GM10248 (cell line): ENCODE measurements around the gene TAF13.

Experiments
- CTCF ChIA-PET: fragments of 300-600 bp; sonication (Branson Sonifier 250); formaldehyde crosslinking; extraction: SDS; loops from one replicate; lab custom pipeline; 2021; ENCODE audit warnings: antibody characterized with exemption; lab: Yijun Ruan, JAX
- POLR2A ChIA-PET: fragments of 350-650 bp; sonication (Branson Sonifier 250); formaldehyde crosslinking; extraction: SDS; loops from one replicate; lab custom pipeline; 2020; ENCODE audit warnings: antibody characterized with exemption; lab: Yijun Ruan, JAX
- DNase-seq: peaks from one replicate; pipeline ENCODE4 v3.0.0; 2012; ENCODE audit errors: extremely low spot score
- TF ChIP-seq, protein P1 (sequence below): IDR thresholded peaks from 2 replicates; pipeline ENCODE4 v1.5.1; 2012; ENCODE audit warnings: mild to moderate bottlenecking, low read depth; ENCODE audit errors: extremely low read depth, missing control alignments, control extremely low read depth

Gene TAF13

DNA sequence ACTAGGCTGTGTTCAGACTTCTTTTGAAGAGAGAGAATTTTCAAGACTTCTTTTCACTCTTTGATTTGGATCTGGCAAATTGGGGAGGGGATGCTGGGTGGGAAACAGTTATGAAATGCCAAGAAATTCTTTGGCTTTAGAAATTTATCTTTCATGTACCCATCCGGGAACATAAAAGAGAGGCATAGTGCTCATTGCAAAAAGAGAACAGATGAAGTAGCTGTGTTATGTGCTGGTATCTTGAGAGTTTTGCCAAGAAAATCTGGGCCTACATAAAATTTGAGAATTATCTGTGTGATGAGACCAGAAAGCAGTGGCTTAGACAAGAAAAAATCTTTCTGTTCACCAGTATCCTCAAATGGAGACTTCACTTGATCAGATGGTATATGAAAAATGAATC, 19.1 kb upstream of the TAF13 start:
- DNase-seq = no peak
- CTCF ChIA-PET = no interaction called here
- TF ChIP-seq, protein P1, sequence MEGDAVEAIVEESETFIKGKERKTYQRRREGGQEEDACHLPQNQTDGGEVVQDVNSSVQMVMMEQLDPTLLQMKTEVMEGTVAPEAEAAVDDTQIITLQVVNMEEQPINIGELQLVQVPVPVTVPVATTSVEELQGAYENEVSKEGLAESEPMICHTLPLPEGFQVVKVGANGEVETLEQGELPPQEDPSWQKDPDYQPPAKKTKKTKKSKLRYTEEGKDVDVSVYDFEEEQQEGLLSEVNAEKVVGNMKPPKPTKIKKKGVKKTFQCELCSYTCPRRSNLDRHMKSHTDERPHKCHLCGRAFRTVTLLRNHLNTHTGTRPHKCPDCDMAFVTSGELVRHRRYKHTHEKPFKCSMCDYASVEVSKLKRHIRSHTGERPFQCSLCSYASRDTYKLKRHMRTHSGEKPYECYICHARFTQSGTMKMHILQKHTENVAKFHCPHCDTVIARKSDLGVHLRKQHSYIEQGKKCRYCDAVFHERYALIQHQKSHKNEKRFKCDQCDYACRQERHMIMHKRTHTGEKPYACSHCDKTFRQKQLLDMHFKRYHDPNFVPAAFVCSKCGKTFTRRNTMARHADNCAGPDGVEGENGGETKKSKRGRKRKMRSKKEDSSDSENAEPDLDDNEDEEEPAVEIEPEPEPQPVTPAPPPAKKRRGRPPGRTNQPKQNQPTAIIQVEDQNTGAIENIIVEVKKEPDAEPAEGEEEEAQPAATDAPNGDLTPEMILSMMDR = no peak
- POLR2A ChIA-PET = no interaction called here

DNA sequence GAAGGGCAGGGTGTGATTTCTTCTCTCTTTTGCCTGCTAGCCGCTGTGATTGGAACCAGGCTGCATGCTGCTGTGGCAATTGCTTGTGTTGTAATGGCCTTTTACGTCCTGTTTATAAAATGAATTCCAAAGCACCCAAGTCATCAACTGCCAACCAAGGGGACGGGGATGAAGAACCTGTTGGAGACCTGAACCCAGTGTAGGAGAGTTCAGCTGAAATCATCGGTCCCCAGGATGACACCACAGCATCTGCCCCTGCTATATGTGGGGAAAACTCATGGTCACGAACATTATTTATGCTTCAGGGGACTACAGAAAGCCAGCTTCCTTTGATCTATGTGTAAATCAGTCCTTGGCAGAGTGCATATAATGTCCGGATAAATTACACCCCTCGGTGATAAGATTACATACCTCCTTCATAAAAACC, 18.6 kb upstream of the TAF13 start:
- ChIA-PET CTCF (no interaction called here), POLR2A (no interaction called here)
- DNase-seq = no peak
- TF ChIP-seq, protein P1 = no peak

DNA sequence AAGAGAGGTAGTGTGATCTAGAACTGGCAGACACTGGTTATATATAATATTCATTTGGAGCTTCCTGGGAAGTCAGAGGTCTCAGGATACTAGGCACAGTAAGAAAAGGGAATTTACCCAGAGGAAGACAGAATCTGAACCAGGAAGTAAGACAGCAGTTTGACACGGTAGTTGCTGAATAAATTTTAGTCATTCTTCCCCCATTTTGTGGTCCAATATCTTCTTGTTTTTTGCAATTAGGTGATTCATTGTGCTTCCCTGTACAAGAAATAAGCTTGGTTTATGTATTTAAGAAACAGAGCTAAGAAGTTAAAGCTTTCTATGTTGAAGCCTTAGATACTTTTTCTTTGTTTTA, 16.0 kb upstream of the TAF13 start:
- CTCF ChIA-PET = interaction anchor here (0.9 to 3.9 kb wide), 5 partner anchors 8 to 50 kb away, joined by 3 to 23 read pairs (median 5); partner anchors contain the start of gene WDR47

DNA sequence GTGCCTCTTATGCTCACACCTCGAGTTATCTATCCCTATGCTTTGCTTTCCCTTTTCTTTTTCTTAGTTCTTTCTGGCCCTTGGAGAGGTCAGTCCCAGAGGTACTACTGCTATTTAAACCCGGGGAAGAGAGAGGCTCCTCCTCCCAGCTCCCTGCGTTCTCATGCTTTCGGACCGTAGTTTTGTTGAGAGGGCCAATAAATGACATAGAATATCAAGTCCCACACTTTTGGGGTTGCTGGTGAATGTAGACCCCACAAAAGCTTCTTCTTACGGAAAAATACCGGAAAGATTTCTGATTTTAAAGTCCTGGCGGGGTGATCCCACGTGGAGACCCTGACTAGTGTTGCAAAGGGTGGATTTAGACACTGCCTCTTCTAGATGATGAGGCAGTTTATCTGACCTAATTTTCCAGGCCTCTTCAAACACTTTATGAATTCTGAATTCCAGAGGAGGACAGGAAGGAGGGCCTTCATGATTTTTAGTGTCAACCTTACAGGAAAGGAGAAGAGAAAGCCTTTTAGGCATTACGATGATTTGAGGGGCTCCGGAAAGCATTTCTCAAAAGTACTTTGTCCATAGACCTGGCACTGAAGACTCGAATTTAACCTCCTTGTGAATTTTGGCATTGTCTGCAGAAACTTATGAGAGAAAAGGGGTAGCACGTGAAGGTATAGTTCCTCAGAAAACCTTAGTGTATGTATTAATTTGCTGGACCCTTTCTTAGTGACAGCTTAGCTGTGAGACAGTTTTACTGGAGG, 15.5 kb upstream of the TAF13 start:
- peak; percentile 58 for DNase-seq
- POLR2A ChIA-PET = interaction anchor here (2.4 kb wide), 1 partner anchor 9 kb away, joined by 13 read pairs; no protein-coding TSS in a partner anchor
- TF ChIP-seq, protein P1 = no peak
- CTCF ChIA-PET = interaction anchor here (0.9 to 3.9 kb wide), 7 partner anchors 8 to 49 kb away, joined by 3 to 23 read pairs (median 5); partner anchors contain the start of genes TAF13 and WDR47

More for the DNA sequence above, 16.0 kb upstream of the TAF13 start:
- POLR2A ChIA-PET = interaction anchor here (2.4 kb wide), 1 partner anchor 8 kb away, joined by 13 read pairs; no protein-coding TSS in a partner anchor
- no peak for DNase-seq
- TF ChIP-seq, protein P1 = no peak

DNA sequence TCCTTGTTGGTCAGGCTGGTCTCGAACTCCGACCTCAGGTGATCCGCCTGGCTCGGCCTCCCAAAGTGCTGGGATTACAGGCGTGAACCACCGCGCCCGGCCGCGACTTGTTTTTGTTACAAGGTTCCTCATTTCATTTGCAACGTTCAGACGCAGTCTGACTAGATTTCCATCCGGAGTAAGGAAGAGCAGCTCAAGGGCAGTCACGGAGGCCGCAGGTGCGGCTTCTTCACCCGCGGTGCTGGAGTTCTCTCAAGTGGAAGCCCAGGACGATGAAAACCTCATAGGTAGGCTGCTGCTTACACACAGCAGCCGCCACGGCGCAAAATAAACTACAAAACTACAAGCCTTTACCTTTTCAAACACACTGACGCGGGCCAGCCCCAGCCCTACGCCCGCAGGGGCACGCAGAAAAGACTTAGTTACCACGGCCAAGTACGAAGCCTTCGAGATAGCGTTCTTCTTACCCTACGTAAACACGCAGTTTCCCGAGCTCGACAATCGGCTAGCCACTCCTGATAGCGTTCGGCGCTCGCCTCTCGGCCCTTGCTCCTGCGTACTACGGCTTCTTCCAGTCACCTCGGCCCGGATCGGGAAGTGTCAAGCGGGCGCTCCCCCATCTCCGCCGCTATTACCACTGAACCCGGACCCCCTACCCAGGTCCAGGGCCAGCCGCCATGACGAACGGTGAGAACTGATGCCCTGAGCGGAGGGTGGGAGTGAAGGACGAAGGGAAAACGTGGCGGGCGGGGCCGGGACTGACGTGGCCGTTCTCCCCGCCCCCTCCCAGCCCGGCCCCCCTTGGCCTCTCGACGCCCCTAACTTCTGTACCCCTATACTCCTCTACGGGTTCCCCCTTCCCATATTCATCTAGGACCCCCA, 14.6 kb upstream of the TAF13 start, which contains the start of gene TMEM167B:
Gene TMEM167B, plus strand, starts transcription at position 569 of the 882 bp plus-strand sequence. Its CDS starts 109 bp downstream, at position 678.
- TF ChIP-seq, protein P1 = no peak
- ChIA-PET POLR2A (interaction anchor here (2.4 kb wide), 1 partner anchor 10 kb away, joined by 13 read pairs; no protein-coding TSS in a partner anchor), CTCF (interaction anchor here (1.0 to 3.9 kb wide), 5 partner anchors 9 to 22 kb away, joined by 3 to 23 read pairs (median 6); partner anchors contain the start of gene TAF13)
- peak; percentile 89 for DNase-seq
